ENCODE measurements around the gene MFSD6. TPM values are rescaled to one million over a fixed set of nuclear protein-coding genes. Genes with fewer than 3 reads are reported as not detected.

The MFSD6 gene
- total RNA-seq, 4 donors from 2014 or later: 3.6 to 30.3 (median 28.4) TPM

DNA sequence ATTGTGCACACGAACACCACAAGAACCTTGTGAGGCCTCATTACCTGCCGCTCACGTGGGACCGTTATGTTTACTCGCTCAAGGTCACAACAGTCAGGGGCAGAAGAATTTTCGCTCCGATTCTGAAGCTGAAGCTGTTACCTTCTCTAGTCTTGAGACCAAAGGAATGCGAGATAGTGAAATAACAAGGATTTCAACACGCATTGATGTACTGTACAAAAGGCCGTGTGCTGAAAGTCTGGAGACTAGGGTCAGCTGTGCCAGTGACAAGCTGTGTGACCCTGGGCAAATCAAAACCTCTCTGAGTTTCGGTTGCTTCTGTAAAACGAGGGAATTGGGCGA is 125.8 kb downstream of the MFSD6 start:
- intact Hi-C loops (cut with DNase I; ENCODE audit: low total_unique reads): no loop called here
- DNase-seq: no peak
- Histone ChIP-seq H3K9me3 (no peaks in the 10 kb centered on the region), H3K4me1 (no peaks in the 10 kb centered on the region), H3K36me3 (no peaks in the 10 kb centered on the region), H3K4me3 (peak overlapping the region; percentile 71 to 78), H3K27me3 (no peaks in the 10 kb centered on the region), H3K27ac (peak overlapping the region; percentile 98 to 99)
- TF ChIP-seq, protein P1, sequence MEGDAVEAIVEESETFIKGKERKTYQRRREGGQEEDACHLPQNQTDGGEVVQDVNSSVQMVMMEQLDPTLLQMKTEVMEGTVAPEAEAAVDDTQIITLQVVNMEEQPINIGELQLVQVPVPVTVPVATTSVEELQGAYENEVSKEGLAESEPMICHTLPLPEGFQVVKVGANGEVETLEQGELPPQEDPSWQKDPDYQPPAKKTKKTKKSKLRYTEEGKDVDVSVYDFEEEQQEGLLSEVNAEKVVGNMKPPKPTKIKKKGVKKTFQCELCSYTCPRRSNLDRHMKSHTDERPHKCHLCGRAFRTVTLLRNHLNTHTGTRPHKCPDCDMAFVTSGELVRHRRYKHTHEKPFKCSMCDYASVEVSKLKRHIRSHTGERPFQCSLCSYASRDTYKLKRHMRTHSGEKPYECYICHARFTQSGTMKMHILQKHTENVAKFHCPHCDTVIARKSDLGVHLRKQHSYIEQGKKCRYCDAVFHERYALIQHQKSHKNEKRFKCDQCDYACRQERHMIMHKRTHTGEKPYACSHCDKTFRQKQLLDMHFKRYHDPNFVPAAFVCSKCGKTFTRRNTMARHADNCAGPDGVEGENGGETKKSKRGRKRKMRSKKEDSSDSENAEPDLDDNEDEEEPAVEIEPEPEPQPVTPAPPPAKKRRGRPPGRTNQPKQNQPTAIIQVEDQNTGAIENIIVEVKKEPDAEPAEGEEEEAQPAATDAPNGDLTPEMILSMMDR (IDR thresholded peaks at IDR 0.05): no peak
- no peak for TF ChIP-seq POLR2A (IDR thresholded peaks at IDR 0.05)

DNA sequence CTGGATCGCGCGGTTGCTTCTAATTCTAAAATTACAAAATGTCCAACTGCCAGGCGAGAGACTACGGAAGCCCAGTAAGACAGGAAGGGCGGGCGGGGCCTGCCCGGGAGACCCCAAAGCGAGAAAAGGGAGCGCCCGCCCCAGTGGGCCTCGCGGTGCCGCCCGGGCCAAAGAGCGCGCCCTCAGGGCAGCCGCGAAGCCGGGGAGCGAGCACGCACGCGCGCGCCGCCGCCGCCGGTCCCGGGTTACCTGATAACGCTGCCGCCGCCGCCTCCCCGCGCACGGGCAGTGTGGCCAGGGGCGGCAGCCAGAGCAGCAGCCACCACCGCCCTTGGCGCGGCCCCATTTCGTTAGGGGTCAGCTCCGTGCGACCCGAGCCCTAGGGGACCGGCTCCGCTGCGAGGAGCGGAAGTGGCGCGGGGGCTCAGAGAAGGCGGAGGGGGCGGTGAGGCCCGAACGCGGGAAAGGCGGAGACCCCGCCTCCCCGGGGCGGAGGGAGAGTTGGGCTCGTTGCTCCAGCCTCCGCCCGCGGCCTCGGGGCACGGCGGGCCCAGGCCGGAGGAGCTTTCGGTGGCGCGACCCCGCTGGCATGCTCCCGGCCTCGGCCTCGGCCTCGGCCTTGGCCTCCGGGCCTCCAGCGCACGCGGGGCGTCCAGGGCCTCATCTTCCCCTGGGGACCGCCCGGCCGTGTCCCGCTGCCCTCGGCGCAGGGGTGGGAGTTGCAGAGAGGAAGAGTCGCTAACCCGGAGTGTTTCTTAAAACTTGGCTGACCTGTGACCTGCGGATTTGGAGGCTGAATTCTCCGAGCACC is 126.4 kb downstream of the MFSD6 start, which contains the start of gene NEMP2:
Gene NEMP2, minus strand, starts transcription at position 413 of the 811 bp plus-strand sequence. Its CDS starts 67 bp downstream, at position 346.
- intact Hi-C loops (cut with DNase I; ENCODE audit: low total_unique reads): no loop called here

DNA sequence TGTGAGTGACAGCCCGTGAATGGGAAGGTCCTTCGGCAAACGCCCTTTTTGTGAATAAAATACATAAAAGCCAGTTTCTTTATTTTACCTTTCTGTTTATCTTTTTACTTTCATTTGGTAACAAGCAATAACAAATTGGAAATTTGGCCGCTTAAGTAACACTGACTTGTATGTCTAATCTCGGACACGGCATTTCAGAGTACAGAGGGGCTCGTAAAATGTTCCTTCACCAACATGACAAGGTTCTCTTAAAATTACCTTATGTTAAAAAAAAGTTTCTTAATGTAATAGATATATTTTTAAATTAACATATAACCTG is 126.9 kb downstream of the MFSD6 start:
- Histone ChIP-seq H3K27ac (peak overlapping the region; percentile 98 to 99), H3K27me3 (no peaks in the 10 kb centered on the region), H3K36me3 (no peaks in the 10 kb centered on the region), H3K4me1 (no peaks in the 10 kb centered on the region), H3K4me3 (peak overlapping the region; percentile 71 to 78), H3K9me3 (peaks cover 0 to 6% of the 10 kb centered on the region in 2 donors)
- TF ChIP-seq, protein P1 (IDR thresholded peaks at IDR 0.05): no peak
- no peak for TF ChIP-seq POLR2A (IDR thresholded peaks at IDR 0.05)
- no peak for DNase-seq
- intact Hi-C loops (cut with DNase I; ENCODE audit: low total_unique reads): no loop called here

More for the DNA sequence above, 126.4 kb downstream of the MFSD6 start, which contains the start of gene NEMP2:
- peak within 1 kb of the TSS; percentile 71 to 78 for H3K4me3 ChIP-seq
- peak within 1 kb of the TSS; percentile 98 to 99 for H3K27ac ChIP-seq
- H3K27me3 ChIP-seq: no peaks in the 10 kb centered on the region
- peaks cover 0 to under 1% of the 10 kb centered on the region in 2 donors for H3K9me3 ChIP-seq
- no peaks in the 10 kb centered on the region for H3K36me3 ChIP-seq
- peak; percentile 73 to 77 for DNase-seq
- TF ChIP-seq POLR2A (IDR thresholded peaks at IDR 0.05): peak; percentile 10 to 74
- TF ChIP-seq, protein P1 (IDR thresholded peaks at IDR 0.05): peak in 1 of 4 experiments; percentile 29
- H3K4me1 ChIP-seq: no peaks in the 10 kb centered on the region

DNA sequence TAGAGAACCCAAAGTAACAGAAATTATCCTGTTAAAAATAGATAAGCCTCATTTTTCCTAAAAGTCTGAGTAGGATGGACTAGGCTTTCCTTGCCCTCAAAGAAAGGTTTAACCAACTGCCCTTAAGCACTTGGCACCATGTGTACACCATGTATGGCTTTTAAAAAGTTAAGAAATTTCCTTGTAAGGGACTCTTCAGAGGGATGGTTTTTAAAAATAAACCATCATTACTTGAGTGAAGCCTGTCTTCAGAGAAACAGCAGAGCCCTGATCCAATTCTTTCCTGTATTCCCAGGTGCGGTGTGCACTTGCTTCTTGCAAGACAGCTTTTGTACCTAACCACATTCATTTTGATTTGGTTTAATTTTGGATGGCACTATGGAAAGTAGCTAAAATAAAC is 127.4 kb downstream of the MFSD6 start:
- H3K4me3 ChIP-seq: peak overlapping the region in 1 of 2 donors; percentile 71
- intact Hi-C loops (cut with DNase I; ENCODE audit: low total_unique reads): no loop called here
- no peak for TF ChIP-seq POLR2A (IDR thresholded peaks at IDR 0.05)
- TF ChIP-seq, protein P1 (IDR thresholded peaks at IDR 0.05): no peak
- H3K9me3 ChIP-seq: peaks cover 0 to 11% of the 10 kb centered on the region in 2 donors
- no peak for DNase-seq
- no peaks in the 10 kb centered on the region for H3K27me3 ChIP-seq
- peak overlapping the region; percentile 98 to 99 for H3K27ac ChIP-seq
- no peaks in the 10 kb centered on the region for H3K36me3 ChIP-seq
- H3K4me1 ChIP-seq: no peaks in the 10 kb centered on the region

DNA sequence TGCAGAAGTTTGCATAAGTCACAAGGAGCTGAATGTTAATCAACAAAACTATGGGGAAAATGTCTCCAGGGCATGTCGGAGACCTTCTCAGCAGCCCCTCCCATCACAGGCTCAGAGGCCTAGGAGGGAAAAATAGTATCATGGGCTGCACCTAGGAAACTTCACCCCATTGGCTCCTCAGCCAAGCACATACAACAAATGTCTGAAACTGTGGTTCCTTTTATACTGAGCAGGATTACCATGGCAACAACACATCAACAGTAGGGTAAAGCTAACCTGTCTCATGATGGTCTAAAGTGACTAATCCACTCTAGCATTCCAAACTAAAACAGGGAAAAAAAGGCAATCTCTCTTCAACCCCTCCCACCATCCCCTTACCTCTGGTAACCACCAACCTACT is 129.6 kb downstream of the MFSD6 start:
- no peaks in the 10 kb centered on the region for H3K4me1 ChIP-seq
- no peak for TF ChIP-seq POLR2A (IDR thresholded peaks at IDR 0.05)
- TF ChIP-seq, protein P1 (IDR thresholded peaks at IDR 0.05): no peak
- H3K27ac ChIP-seq: no peak overlapping the region
- intact Hi-C loops (cut with DNase I; ENCODE audit: low total_unique reads): no loop called here
- no peaks in the 10 kb centered on the region for H3K27me3 ChIP-seq
- no peak for DNase-seq
- no peak overlapping the region for H3K4me3 ChIP-seq
- H3K9me3 ChIP-seq: peaks cover 0 to 21% of the 10 kb centered on the region in 2 donors
- H3K36me3 ChIP-seq: no peaks in the 10 kb centered on the region
